Central memory CD8-positive, alpha-beta T cell (primary cell): Measurements from ENCODE around the gene VPS26C.

Experiments used
- ATAC-seq: fragments of 150-1000 bp; cut with Tn5 transposase; replicated peaks from 2 replicates; pipeline ENCODE4 v1.10.0; 2022; ENCODE audit warnings: mild to moderate bottlenecking, moderate FRiP score, moderate number of reproducible peaks; ENCODE audit not compliant: poor library complexity, severe bottlenecking; ENCODE audit errors: extremely low read depth
- DNase-seq, 2 donors: peaks; one replicate each; pipeline ENCODE4 v3.0.0; 2021; ENCODE audit warnings: low spot score in 2 of 2
- H3K27ac Mint-ChIP-seq: one replicate; pipeline ENCODE4 v1.8.0; 2022; ENCODE audit warnings: low read depth, mild to moderate bottlenecking, moderate library complexity, mixed read lengths
- H3K27me3 Mint-ChIP-seq: one replicate; pipeline ENCODE4 v1.8.0; 2022; ENCODE audit warnings: mixed read lengths
- H3K36me3 Mint-ChIP-seq: one replicate; pipeline ENCODE4 v1.8.0; 2022; ENCODE audit warnings: mild to moderate bottlenecking, moderate library complexity, mixed read lengths; ENCODE audit not compliant: insufficient read depth
- H3K4me1 Mint-ChIP-seq: one replicate; pipeline ENCODE4 v1.8.0; 2022; ENCODE audit warnings: mixed read lengths
- H3K4me3 Mint-ChIP-seq: one replicate; pipeline ENCODE4 v1.8.0; 2022; ENCODE audit warnings: mild to moderate bottlenecking, moderate library complexity, mixed read lengths
- H3K9me3 Mint-ChIP-seq: one replicate; pipeline ENCODE4 v1.8.0; 2022; ENCODE audit warnings: mixed read lengths

The VPS26C gene

DNA sequence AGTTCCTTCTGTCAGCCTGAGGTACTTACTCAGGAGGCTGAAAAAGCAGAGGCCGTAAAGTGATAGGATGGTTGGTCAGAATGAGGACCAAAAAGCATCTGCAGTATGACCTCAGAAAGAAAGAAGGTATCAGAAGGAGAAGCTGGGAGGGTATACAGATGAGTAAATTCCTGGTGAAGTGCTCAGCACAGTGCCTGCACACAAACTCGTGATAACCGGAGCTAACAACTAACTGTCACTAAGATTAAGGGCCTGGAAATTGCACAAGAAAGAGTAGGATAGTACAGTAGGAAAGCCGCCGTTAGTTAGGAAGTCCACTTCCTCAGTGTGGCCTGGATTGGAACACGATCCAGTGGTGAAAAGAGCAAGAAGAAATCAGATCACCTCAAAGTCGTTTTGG is 62.6 kb downstream of the VPS26C start:
- H3K27me3 Mint-ChIP-seq: no peaks in the 10 kb centered on the region
- no peak overlapping the region for H3K4me3 Mint-ChIP-seq
- peaks cover 27% of the 10 kb centered on the region for H3K36me3 Mint-ChIP-seq
- H3K4me1 Mint-ChIP-seq: no peaks in the 10 kb centered on the region
- ATAC-seq (no peak), DNase-seq (no peak)
- H3K27ac Mint-ChIP-seq: peak overlapping the region; percentile 48
- no peaks in the 10 kb centered on the region for H3K9me3 Mint-ChIP-seq

DNA sequence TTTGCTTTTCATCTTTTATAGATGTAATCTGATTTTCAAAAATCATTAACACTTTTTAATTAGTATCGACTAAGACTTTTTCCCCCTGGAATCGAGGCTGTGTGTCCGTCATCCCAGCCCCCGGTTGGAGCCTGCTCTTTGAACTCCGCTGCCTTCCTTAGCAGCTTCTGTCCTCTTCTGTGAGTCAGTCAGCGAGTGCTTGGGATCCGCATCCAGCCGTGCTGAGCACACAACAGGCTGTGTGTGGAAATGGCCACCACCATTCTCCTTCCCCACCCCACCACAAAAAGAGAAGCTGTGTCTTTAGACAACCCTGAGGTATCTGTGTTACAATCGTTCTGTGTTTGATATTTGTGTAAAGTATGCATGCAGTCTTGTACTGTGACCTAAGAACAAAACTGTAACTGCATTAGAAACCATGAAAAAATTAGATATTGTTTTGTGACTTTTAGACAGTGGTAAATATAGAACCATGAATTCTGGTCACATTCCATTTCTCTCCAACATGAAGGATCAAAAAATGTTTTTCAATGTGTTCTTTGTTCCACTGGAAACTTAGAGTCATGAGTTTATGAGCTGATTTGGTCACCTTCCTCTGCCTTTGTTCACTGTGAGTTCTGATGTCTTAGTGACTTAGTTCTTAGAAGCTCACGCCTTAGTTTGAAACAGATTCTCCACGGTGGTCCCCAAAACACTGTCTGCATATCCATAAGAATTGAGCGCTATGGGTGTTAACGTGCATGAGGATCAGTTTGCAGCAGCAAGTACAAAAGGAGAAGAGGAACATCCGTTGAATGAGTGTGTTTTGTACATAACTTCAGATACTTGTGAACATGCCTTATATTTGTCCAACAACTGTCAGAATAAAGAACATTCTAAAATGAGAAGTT is 64.7 kb downstream of the VPS26C start:
- DNase-seq: no peak
- Mint-ChIP-seq H3K27ac (no peak overlapping the region), H3K4me1 (no peaks in the 10 kb centered on the region), H3K27me3 (no peaks in the 10 kb centered on the region), H3K36me3 (peaks cover 35% of the 10 kb centered on the region), H3K4me3 (no peak overlapping the region), H3K9me3 (no peaks in the 10 kb centered on the region)
- ATAC-seq: no peak

DNA sequence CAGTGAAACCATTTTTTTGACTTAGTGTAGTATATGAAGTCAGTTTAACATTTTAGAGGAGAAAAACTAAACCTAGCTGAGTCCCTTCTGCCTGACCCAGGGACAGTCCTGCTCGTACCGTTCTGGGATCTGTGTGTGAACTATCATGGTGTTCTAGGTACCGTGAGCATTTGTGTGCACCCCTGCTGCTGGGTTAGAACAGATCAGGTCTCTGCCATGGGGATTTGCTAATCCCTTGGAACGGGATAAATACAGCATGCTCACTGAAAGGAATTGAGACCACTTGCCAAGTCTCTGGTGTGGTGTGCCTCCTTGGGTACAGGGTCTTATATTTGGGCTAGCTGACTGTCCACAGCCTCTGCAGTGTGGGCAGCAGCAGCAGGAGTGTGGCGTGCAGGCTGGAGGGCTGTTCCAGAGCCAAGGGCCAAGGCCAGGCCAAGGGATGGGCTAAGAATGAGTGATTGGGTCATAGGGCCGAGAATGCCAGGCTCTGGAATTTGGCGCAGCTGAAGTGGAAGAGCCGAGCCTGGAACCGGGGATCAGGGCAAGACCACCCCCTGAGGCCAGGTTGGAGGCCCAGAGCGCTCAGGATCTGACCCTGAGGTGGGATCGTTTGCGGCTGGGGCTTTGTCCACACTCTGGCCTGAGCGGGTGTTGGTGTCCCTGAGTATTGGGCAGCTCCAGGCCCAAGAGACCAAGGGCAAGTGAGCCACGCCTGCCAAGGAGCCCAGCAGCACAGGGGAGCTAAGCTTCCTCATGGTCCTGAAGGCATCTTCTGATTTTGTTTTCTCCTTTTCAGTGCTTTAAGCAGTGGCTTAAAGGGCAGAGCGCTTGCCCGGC is 66.3 kb downstream of the VPS26C start:
- Mint-ChIP-seq H3K9me3 (no peaks in the 10 kb centered on the region), H3K27me3 (no peaks in the 10 kb centered on the region), H3K27ac (no peak overlapping the region), H3K36me3 (peaks cover 42% of the 10 kb centered on the region), H3K4me1 (no peaks in the 10 kb centered on the region), H3K4me3 (no peak overlapping the region)
- ATAC-seq: no peak
- DNase-seq: no peak

- Mint-ChIP-seq H3K4me3 (no peak overlapping the region), H3K4me1 (peaks cover 5% of the 10 kb centered on the region), H3K27ac (no peak overlapping the region), H3K36me3 (peaks cover 48% of the 10 kb centered on the region), H3K9me3 (no peaks in the 10 kb centered on the region), H3K27me3 (no peaks in the 10 kb centered on the region)
- DNase-seq: no peak
- ATAC-seq: no peak
These were observed 67.8 kb downstream of the VPS26C start for GRCh38 chr21:37199057-37199924.

- Mint-ChIP-seq H3K27me3 (no peaks in the 10 kb centered on the region), H3K36me3 (peaks cover 54% of the 10 kb centered on the region), H3K4me1 (peaks cover 5% of the 10 kb centered on the region), H3K27ac (no peak overlapping the region), H3K9me3 (no peaks in the 10 kb centered on the region), H3K4me3 (no peak overlapping the region)
- ATAC-seq (no peak), DNase-seq (no peak)
These were observed 69.4 kb downstream of the VPS26C start for GRCh38 chr21:37197746-37198145.

DNA sequence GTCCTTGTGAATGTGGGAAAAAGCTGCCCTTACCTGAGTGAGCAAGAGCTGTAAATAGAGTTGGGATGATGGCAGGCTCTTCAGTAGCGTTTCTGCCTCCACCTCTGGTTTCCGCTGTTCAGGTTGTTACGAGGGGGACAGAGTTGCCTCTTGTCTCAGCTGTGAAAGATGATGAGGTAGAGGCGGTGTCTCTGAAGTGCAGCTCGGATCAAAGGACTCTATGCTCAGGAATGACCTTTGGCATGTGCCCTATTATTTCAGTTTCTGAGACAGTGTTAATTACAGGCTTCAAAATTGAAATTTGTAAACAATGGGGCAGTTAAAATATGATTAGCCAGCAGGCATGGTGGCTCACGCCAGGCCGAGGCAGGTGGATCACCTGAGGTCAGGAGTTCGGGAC is 70.3 kb downstream of the VPS26C start:
- no peaks in the 10 kb centered on the region for H3K9me3 Mint-ChIP-seq
- ATAC-seq (no peak), DNase-seq (no peak)
- H3K4me1 Mint-ChIP-seq: peaks cover 5% of the 10 kb centered on the region
- peaks cover 50% of the 10 kb centered on the region for H3K36me3 Mint-ChIP-seq
- H3K27ac Mint-ChIP-seq: no peak overlapping the region
- H3K27me3 Mint-ChIP-seq: no peaks in the 10 kb centered on the region
- no peak overlapping the region for H3K4me3 Mint-ChIP-seq

- Mint-ChIP-seq H3K4me1 (peaks cover 5% of the 10 kb centered on the region), H3K36me3 (peaks cover 50% of the 10 kb centered on the region)
- DNase-seq: no peak
These were observed 71.5 kb downstream of the VPS26C start for GRCh38 chr21:37195610-37196009.

GRCh38 chr21:37195059-37195458 is 72.1 kb downstream of the VPS26C start:
- no peak overlapping the region for H3K27ac Mint-ChIP-seq
- H3K9me3 Mint-ChIP-seq: no peaks in the 10 kb centered on the region

More at GRCh38 chr21:37195610-37196009, 71.5 kb downstream of the VPS26C start:
- no peak overlapping the region for H3K27ac Mint-ChIP-seq
- H3K27me3 Mint-ChIP-seq: no peaks in the 10 kb centered on the region
- no peaks in the 10 kb centered on the region for H3K9me3 Mint-ChIP-seq
- no peak for ATAC-seq
- no peak overlapping the region for H3K4me3 Mint-ChIP-seq

GRCh38 chr21:37193676-37194075 is 73.5 kb downstream of the VPS26C start:
- Mint-ChIP-seq H3K36me3 (peaks cover 50% of the 10 kb centered on the region), H3K27me3 (no peaks in the 10 kb centered on the region), H3K27ac (peak overlapping the region; percentile 71), H3K4me3 (no peak overlapping the region), H3K4me1 (peaks cover 5% of the 10 kb centered on the region), H3K9me3 (no peaks in the 10 kb centered on the region)
- no peak for DNase-seq
- no peak for ATAC-seq

More at GRCh38 chr21:37195059-37195458, 72.1 kb downstream of the VPS26C start:
- Mint-ChIP-seq H3K36me3 (peaks cover 50% of the 10 kb centered on the region), H3K4me1 (peaks cover 5% of the 10 kb centered on the region), H3K27me3 (no peaks in the 10 kb centered on the region), H3K4me3 (no peak overlapping the region)
- ATAC-seq (no peak), DNase-seq (no peak)

GRCh38 chr21:37193006-37193405 is 74.1 kb downstream of the VPS26C start:
- Mint-ChIP-seq H3K36me3 (peaks cover 51% of the 10 kb centered on the region), H3K27ac (peak overlapping the region; percentile 71), H3K4me3 (no peak overlapping the region), H3K27me3 (no peaks in the 10 kb centered on the region), H3K4me1 (peaks cover 5% of the 10 kb centered on the region), H3K9me3 (no peaks in the 10 kb centered on the region)
- no peak for DNase-seq
- no peak for ATAC-seq

DNA sequence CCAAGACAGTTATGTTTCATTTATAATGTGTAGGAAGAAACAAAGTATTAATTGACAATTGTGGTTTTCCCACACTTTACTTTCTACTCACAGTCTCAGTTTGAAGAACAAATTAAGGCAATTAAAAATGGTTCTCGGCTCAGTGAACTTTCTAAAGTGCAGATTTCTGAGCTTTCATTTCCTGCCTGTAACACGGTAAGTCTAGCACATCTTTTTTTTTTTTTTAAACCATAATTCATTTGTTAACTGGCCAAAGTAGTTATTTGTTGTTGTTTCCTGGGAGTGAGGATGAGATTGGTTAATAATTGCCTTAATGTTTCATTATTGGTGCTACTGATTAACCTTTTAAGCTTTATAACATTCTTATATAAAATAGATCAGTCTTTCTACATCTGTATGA is 75.1 kb downstream of the VPS26C start:
- Mint-ChIP-seq H3K4me3 (no peak overlapping the region), H3K27ac (peak overlapping the region; percentile 71), H3K36me3 (peaks cover 52% of the 10 kb centered on the region), H3K4me1 (peaks cover 5% of the 10 kb centered on the region), H3K9me3 (no peaks in the 10 kb centered on the region), H3K27me3 (no peaks in the 10 kb centered on the region)
- ATAC-seq (no peak), DNase-seq (no peak)

- Mint-ChIP-seq H3K4me3 (no peak overlapping the region), H3K36me3 (peaks cover 52% of the 10 kb centered on the region), H3K9me3 (no peaks in the 10 kb centered on the region), H3K27ac (no peak overlapping the region), H3K4me1 (no peaks in the 10 kb centered on the region), H3K27me3 (no peaks in the 10 kb centered on the region)
- DNase-seq (no peak), ATAC-seq (no peak)
These were observed 78.3 kb downstream of the VPS26C start for GRCh38 chr21:37188825-37189224.
